ENCODE measurements around the gene MCHR1.

MCHR1 gene

GRCh38 chr22:40705918-40706682, 26.8 kb downstream of the MCHR1 start:
- ChIA-PET CTCF (interaction anchor here (1.1 to 1.3 kb wide), 3 partner anchors 9 to 44 kb away, joined by 3 to 6 read pairs (median 3); no protein-coding TSS in a partner anchor), POLR2A (no interaction called here)
- Histone ChIP-seq H3K9me3 (ENCODE audit: control extremely low read depth in 1 of 5, control insufficient read depth in 4 of 5, insufficient read depth in 2 of 5, low read depth in 1 of 5, low read length in 4 of 5) (peaks cover 0 to 3% (median 0%) of the 10 kb centered on the region in 5 experiments), H3K4me3 (ENCODE audit: control insufficient read depth in 1 of 7, extremely low read depth in 1 of 7, insufficient read depth in 4 of 7, low read depth in 2 of 7, low read length in 6 of 7) (no peak overlapping the region), H3K27ac (ENCODE audit: insufficient read depth in 1 of 2, low read depth in 1 of 2, low read length in 2 of 2, poor library complexity in 1 of 2, severe bottlenecking in 2 of 2) (no peak overlapping the region), H3K4me1 (ENCODE audit: control extremely low read depth in 1 of 4, control insufficient read depth in 4 of 4, insufficient read depth in 4 of 4, low read length in 3 of 4) (peaks cover 0 to 22% (median 17%) of the 10 kb centered on the region in 4 experiments), H3K36me3 (ENCODE audit: control insufficient read depth in 4 of 4, insufficient read depth in 4 of 4, low read length in 3 of 4) (no peaks in the 10 kb centered on the region), H3K27me3 (replicated peaks in 2 of 5; ENCODE audit: control insufficient read depth in 4 of 5, insufficient read depth in 5 of 5, low read length in 4 of 5) (no peaks in the 10 kb centered on the region)
- WGBS (ENCODE audit: insufficient coverage) = 79% methylated on average over 7 of the region's 9 CpGs
- DNase-seq = no peak

- no peaks in the 10 kb centered on the region for H3K36me3 ChIP-seq (ENCODE audit: control insufficient read depth in 4 of 4, insufficient read depth in 4 of 4, low read length in 3 of 4)
- H3K27ac ChIP-seq (ENCODE audit: insufficient read depth in 1 of 2, low read depth in 1 of 2, low read length in 2 of 2, poor library complexity in 1 of 2, severe bottlenecking in 2 of 2) = no peak overlapping the region
- POLR2A ChIA-PET = no interaction called here
- H3K9me3 ChIP-seq (ENCODE audit: control extremely low read depth in 1 of 5, control insufficient read depth in 4 of 5, insufficient read depth in 2 of 5, low read depth in 1 of 5, low read length in 4 of 5) = peaks cover 0 to 3% (median 0%) of the 10 kb centered on the region in 5 experiments
- CTCF ChIA-PET = interaction anchor here (1.1 kb wide), 1 partner anchor 24 kb away, joined by 3 read pairs; no protein-coding TSS in a partner anchor
- 92% methylated on average over 2 of the region's 2 CpGs for whole genome bisulfite sequencing (ENCODE audit: insufficient coverage)
- H3K27me3 ChIP-seq (replicated peaks in 2 of 5; ENCODE audit: control insufficient read depth in 4 of 5, insufficient read depth in 5 of 5, low read length in 4 of 5) = no peaks in the 10 kb centered on the region
- no peak overlapping the region for H3K4me3 ChIP-seq (ENCODE audit: control insufficient read depth in 1 of 7, extremely low read depth in 1 of 7, insufficient read depth in 4 of 7, low read depth in 2 of 7, low read length in 6 of 7)
- DNase-seq = no peak
- peaks cover 0 to 29% (median 24%) of the 10 kb centered on the region in 4 experiments for H3K4me1 ChIP-seq (ENCODE audit: control extremely low read depth in 1 of 4, control insufficient read depth in 4 of 4, insufficient read depth in 4 of 4, low read length in 3 of 4)
These were observed 27.9 kb downstream of the MCHR1 start for GRCh38 chr22:40707154-40707553.

GRCh38 chr22:40708177-40708576, 28.9 kb downstream of the MCHR1 start:
- DNase-seq = no peak
- Histone ChIP-seq H3K27ac (ENCODE audit: insufficient read depth in 1 of 2, low read depth in 1 of 2, low read length in 2 of 2, poor library complexity in 1 of 2, severe bottlenecking in 2 of 2) (no peak overlapping the region), H3K27me3 (replicated peaks in 2 of 5; ENCODE audit: control insufficient read depth in 4 of 5, insufficient read depth in 5 of 5, low read length in 4 of 5) (no peaks in the 10 kb centered on the region), H3K9me3 (ENCODE audit: control extremely low read depth in 1 of 5, control insufficient read depth in 4 of 5, insufficient read depth in 2 of 5, low read depth in 1 of 5, low read length in 4 of 5) (peaks cover 0 to 3% (median 0%) of the 10 kb centered on the region in 5 experiments), H3K4me3 (ENCODE audit: control insufficient read depth in 1 of 7, extremely low read depth in 1 of 7, insufficient read depth in 4 of 7, low read depth in 2 of 7, low read length in 6 of 7) (no peak overlapping the region), H3K4me1 (ENCODE audit: control extremely low read depth in 1 of 4, control insufficient read depth in 4 of 4, insufficient read depth in 4 of 4, low read length in 3 of 4) (peaks cover 0 to 34% (median 25%) of the 10 kb centered on the region in 4 experiments), H3K36me3 (ENCODE audit: control insufficient read depth in 4 of 4, insufficient read depth in 4 of 4, low read length in 3 of 4) (no peaks in the 10 kb centered on the region)
- ChIA-PET CTCF (interaction anchor here (1.1 kb wide), 1 partner anchor 25 kb away, joined by 3 read pairs; no protein-coding TSS in a partner anchor), POLR2A (no interaction called here)
- 100% methylated on average over 3 of the region's 5 CpGs for WGBS (ENCODE audit: insufficient coverage)

- H3K36me3 ChIP-seq (ENCODE audit: control insufficient read depth in 4 of 4, insufficient read depth in 4 of 4, low read length in 3 of 4) = no peaks in the 10 kb centered on the region
- peak; percentile 46 to 90 (median 82) for DNase-seq
- peaks cover 0 to 1% (median 0%) of the 10 kb centered on the region in 5 experiments for H3K27me3 ChIP-seq (replicated peaks in 2 of 5; ENCODE audit: control insufficient read depth in 4 of 5, insufficient read depth in 5 of 5, low read length in 4 of 5)
- peak overlapping the region; percentile 29 to 59 for H3K27ac ChIP-seq (ENCODE audit: insufficient read depth in 1 of 2, low read depth in 1 of 2, low read length in 2 of 2, poor library complexity in 1 of 2, severe bottlenecking in 2 of 2)
- ChIA-PET POLR2A (interaction anchor here (0.6 kb wide), 1 partner anchor 16 kb away, joined by 3 read pairs; no protein-coding TSS in a partner anchor), CTCF (interaction anchor here (0.9 to 2.4 kb wide), 6 partner anchors 11 to 50 kb away, joined by 3 to 10 read pairs (median 4); no protein-coding TSS in a partner anchor)
- 59% methylated on average over 5 of the region's 6 CpGs for WGBS (ENCODE audit: insufficient coverage)
- peaks cover 0 to 3% (median 0%) of the 10 kb centered on the region in 5 experiments for H3K9me3 ChIP-seq (ENCODE audit: control extremely low read depth in 1 of 5, control insufficient read depth in 4 of 5, insufficient read depth in 2 of 5, low read depth in 1 of 5, low read length in 4 of 5)
- H3K4me1 ChIP-seq (ENCODE audit: control extremely low read depth in 1 of 4, control insufficient read depth in 4 of 4, insufficient read depth in 4 of 4, low read length in 3 of 4) = peaks cover 0 to 42% (median 30%) of the 10 kb centered on the region in 4 experiments
- H3K4me3 ChIP-seq (ENCODE audit: control insufficient read depth in 1 of 7, extremely low read depth in 1 of 7, insufficient read depth in 4 of 7, low read depth in 2 of 7, low read length in 6 of 7) = no peak overlapping the region
These were observed 30.6 kb downstream of the MCHR1 start for GRCh38 chr22:40709752-40710413.

GRCh38 chr22:40712311-40712710, 33.0 kb downstream of the MCHR1 start:
- Histone ChIP-seq H3K4me3 (ENCODE audit: control insufficient read depth in 1 of 7, extremely low read depth in 1 of 7, insufficient read depth in 4 of 7, low read depth in 2 of 7, low read length in 6 of 7) (no peak overlapping the region), H3K4me1 (ENCODE audit: control extremely low read depth in 1 of 4, control insufficient read depth in 4 of 4, insufficient read depth in 4 of 4, low read length in 3 of 4) (peaks cover 0 to 44% (median 30%) of the 10 kb centered on the region in 4 experiments), H3K9me3 (ENCODE audit: control extremely low read depth in 1 of 5, control insufficient read depth in 4 of 5, insufficient read depth in 2 of 5, low read depth in 1 of 5, low read length in 4 of 5) (no peaks in the 10 kb centered on the region), H3K27me3 (replicated peaks in 2 of 5; ENCODE audit: control insufficient read depth in 4 of 5, insufficient read depth in 5 of 5, low read length in 4 of 5) (peaks cover 0 to 1% (median 0%) of the 10 kb centered on the region in 5 experiments), H3K27ac (ENCODE audit: insufficient read depth in 1 of 2, low read depth in 1 of 2, low read length in 2 of 2, poor library complexity in 1 of 2, severe bottlenecking in 2 of 2) (peak overlapping the region in 1 of 2 experiments; percentile 80), H3K36me3 (ENCODE audit: control insufficient read depth in 4 of 4, insufficient read depth in 4 of 4, low read length in 3 of 4) (no peaks in the 10 kb centered on the region)
- WGBS (ENCODE audit: insufficient coverage) = 99% methylated on average over 10 of the region's 12 CpGs
- CTCF ChIA-PET = interaction anchor here (1.4 to 4.5 kb wide), 4 partner anchors 8 to 48 kb away, joined by 4 to 20 read pairs (median 8); no protein-coding TSS in a partner anchor
- peak in 1 of 3 donors; percentile 24 for DNase-seq
- POLR2A ChIA-PET = interaction anchor here (1.0 kb wide), 1 partner anchor 17 kb away, joined by 4 read pairs; no protein-coding TSS in a partner anchor

- ChIA-PET CTCF (interaction anchor here (0.9 to 5.8 kb wide), 8 partner anchors 9 to 45 kb away, joined by 3 to 24 read pairs (median 5); no protein-coding TSS in a partner anchor), POLR2A (interaction anchor here (0.5 kb wide), 1 partner anchor 157 kb away, joined by 3 read pairs; no protein-coding TSS in a partner anchor)
- Histone ChIP-seq H3K36me3 (ENCODE audit: control insufficient read depth in 4 of 4, insufficient read depth in 4 of 4, low read length in 3 of 4) (no peaks in the 10 kb centered on the region), H3K4me3 (ENCODE audit: control insufficient read depth in 1 of 7, extremely low read depth in 1 of 7, insufficient read depth in 4 of 7, low read depth in 2 of 7, low read length in 6 of 7) (peak overlapping the region in 2 of 7 experiments; percentile 29 to 45), H3K27ac (ENCODE audit: insufficient read depth in 1 of 2, low read depth in 1 of 2, low read length in 2 of 2, poor library complexity in 1 of 2, severe bottlenecking in 2 of 2) (no peak overlapping the region), H3K4me1 (ENCODE audit: control extremely low read depth in 1 of 4, control insufficient read depth in 4 of 4, insufficient read depth in 4 of 4, low read length in 3 of 4) (peaks cover 0 to 36% (median 26%) of the 10 kb centered on the region in 4 experiments), H3K9me3 (ENCODE audit: control extremely low read depth in 1 of 5, control insufficient read depth in 4 of 5, insufficient read depth in 2 of 5, low read depth in 1 of 5, low read length in 4 of 5) (no peaks in the 10 kb centered on the region), H3K27me3 (replicated peaks in 2 of 5; ENCODE audit: control insufficient read depth in 4 of 5, insufficient read depth in 5 of 5, low read length in 4 of 5) (peaks cover 0 to 1% (median 0%) of the 10 kb centered on the region in 5 experiments)
- 21% methylated on average over 9 of the region's 13 CpGs for WGBS (ENCODE audit: insufficient coverage)
- peak in 2 of 3 donors; percentile 73 to 80 for DNase-seq
These were observed 35.4 kb downstream of the MCHR1 start for GRCh38 chr22:40714499-40715337.
